Measurements from ENCODE around the gene CPXM2. TPM values are rescaled to one million over a fixed set of nuclear protein-coding genes. Genes with fewer than 3 reads are reported as not detected.

CPXM2 gene
- total and polyA plus RNA-seq, 4 donors = 0.05 to 0.92 (median 0.44) TPM

DNA sequence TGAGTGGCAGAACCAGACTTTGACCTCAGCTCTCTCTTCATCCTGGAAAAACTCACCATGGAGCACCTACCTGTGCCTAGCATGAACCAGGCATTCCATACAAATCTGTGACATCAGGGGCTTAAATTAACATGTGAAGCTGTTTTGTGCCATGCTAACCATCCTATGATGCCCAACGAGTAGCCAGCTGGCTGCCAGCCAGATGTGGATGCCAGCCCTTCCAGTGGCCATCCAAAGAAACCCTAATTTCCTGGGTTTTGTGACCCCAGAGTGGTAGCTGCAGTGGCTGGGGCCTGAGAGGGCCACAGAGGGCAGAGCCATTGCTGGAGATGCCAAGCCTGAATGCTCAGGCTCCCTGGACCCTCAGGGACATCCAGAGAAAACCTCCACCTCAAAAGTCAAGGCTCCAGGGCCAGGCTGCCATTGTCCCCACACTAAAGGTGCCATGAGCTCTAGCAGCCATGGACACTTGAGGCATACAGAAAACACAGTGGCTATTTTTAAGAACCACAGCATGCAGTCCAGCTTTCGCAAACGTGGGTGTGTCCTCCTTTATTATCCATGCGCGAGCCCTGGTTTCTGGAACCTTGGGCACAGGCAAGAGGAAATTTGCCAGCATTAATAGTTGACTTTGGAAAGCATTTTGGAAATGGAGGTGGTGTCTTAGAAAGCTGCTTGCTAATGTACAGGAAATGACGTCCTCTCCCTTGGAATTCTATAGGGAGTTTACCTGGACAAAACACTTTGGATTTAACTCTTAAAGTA is 6.0 kb downstream of the CPXM2 start:
- Histone ChIP-seq H3K36me3 (ENCODE audit: control insufficient read depth in 4 of 4, insufficient read depth in 3 of 4, low read depth in 1 of 4, low read length in 3 of 4) (no peaks in the 10 kb centered on the region), H3K9ac (ENCODE audit: low read depth in 1 of 2, low read length in 2 of 2) (no peak overlapping the region), H3K4me1 (ENCODE audit: control insufficient read depth in 4 of 4, insufficient read depth in 4 of 4, low read length in 3 of 4) (no peaks in the 10 kb centered on the region), H3K27ac (ENCODE audit: low read depth in 1 of 2, low read length in 2 of 2) (no peak overlapping the region), H3K27me3 (ENCODE audit: control insufficient read depth in 4 of 4, insufficient read depth in 4 of 4, low read length in 3 of 4) (peaks cover 0 to under 1% (median 0%) of the 10 kb centered on the region in 4 donors), H3K9me3 (ENCODE audit: control insufficient read depth in 4 of 4, low read length in 3 of 4) (no peaks in the 10 kb centered on the region), H3K4me3 (ENCODE audit: low read depth in 1 of 3, low read length in 3 of 3) (no peak overlapping the region)
- TF ChIP-seq NR2F2 (IDR thresholded peaks at IDR 0.05) = no peak
- 80% methylated on average over 6 of the region's 6 CpGs for WGBS
- DNase-seq (ENCODE audit: low spot score) = no peak

DNA sequence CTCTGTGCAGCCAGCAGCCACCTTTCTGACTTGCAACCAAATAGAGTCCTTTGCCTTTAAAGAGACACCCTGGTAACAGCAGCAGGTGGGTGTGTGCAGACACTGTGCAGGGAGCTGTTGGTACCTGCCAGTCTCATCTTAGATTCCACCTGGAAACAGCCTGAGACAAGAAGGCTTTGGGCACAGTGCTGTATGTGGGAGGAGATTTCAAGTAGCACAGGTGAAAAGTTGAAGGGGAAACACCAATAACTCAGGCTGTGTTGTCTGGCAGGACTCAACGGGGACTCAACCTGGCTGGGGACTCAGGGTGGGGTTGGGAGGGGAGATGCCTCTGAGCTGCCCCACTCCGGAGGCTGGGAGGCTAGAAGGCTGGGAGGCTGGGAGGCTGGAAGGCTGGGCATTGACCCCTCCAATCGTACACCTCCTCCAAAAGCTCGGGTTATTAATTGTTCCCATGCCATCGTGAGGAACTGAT is 6.7 kb downstream of the CPXM2 start:
- H3K4me1 ChIP-seq (ENCODE audit: control insufficient read depth in 4 of 4, insufficient read depth in 4 of 4, low read length in 3 of 4) = no peaks in the 10 kb centered on the region
- H3K27me3 ChIP-seq (ENCODE audit: control insufficient read depth in 4 of 4, insufficient read depth in 4 of 4, low read length in 3 of 4) = no peaks in the 10 kb centered on the region
- WGBS = 88% methylated on average over 5 of the region's 5 CpGs
- TF ChIP-seq, protein P1, sequence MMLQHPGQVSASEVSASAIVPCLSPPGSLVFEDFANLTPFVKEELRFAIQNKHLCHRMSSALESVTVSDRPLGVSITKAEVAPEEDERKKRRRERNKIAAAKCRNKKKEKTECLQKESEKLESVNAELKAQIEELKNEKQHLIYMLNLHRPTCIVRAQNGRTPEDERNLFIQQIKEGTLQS (IDR thresholded peaks at IDR 0.05) = no peak
- TF ChIP-seq FOXA1 (IDR thresholded peaks at IDR 0.05) = no peak
- TF ChIP-seq RAD21 (IDR thresholded peaks at IDR 0.05) = no peak
- TF ChIP-seq JUND (IDR thresholded peaks at IDR 0.05) = no peak
- TF ChIP-seq RXRA (IDR thresholded peaks at IDR 0.05) = no peak
- TF ChIP-seq FOXA2 (IDR thresholded peaks at IDR 0.05) = no peak
- TF ChIP-seq, protein P2, sequence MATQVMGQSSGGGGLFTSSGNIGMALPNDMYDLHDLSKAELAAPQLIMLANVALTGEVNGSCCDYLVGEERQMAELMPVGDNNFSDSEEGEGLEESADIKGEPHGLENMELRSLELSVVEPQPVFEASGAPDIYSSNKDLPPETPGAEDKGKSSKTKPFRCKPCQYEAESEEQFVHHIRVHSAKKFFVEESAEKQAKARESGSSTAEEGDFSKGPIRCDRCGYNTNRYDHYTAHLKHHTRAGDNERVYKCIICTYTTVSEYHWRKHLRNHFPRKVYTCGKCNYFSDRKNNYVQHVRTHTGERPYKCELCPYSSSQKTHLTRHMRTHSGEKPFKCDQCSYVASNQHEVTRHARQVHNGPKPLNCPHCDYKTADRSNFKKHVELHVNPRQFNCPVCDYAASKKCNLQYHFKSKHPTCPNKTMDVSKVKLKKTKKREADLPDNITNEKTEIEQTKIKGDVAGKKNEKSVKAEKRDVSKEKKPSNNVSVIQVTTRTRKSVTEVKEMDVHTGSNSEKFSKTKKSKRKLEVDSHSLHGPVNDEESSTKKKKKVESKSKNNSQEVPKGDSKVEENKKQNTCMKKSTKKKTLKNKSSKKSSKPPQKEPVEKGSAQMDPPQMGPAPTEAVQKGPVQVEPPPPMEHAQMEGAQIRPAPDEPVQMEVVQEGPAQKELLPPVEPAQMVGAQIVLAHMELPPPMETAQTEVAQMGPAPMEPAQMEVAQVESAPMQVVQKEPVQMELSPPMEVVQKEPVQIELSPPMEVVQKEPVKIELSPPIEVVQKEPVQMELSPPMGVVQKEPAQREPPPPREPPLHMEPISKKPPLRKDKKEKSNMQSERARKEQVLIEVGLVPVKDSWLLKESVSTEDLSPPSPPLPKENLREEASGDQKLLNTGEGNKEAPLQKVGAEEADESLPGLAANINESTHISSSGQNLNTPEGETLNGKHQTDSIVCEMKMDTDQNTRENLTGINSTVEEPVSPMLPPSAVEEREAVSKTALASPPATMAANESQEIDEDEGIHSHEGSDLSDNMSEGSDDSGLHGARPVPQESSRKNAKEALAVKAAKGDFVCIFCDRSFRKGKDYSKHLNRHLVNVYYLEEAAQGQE (IDR thresholded peaks at IDR 0.05) = no peak
- TF ChIP-seq NR2F2 (IDR thresholded peaks at IDR 0.05) = no peak
- no peak for TF ChIP-seq TAF1 (conservative IDR thresholded peaks at IDR 0.05)
- no peak for TF ChIP-seq GABPA (IDR thresholded peaks at IDR 0.05 in 1 of 2, conservative IDR thresholded peaks at IDR 0.05 in 1 of 2)
- no peak for TF ChIP-seq HNF4A (conservative IDR thresholded peaks at IDR 0.05)
- TF ChIP-seq EGR1 (IDR thresholded peaks at IDR 0.05; ENCODE audit: low read depth in 2 of 2) = no peak
- TF ChIP-seq SP1 (IDR thresholded peaks at IDR 0.05) = no peak
- no peak for TF ChIP-seq YY1 (IDR thresholded peaks at IDR 0.05)
- TF ChIP-seq, protein P3, sequence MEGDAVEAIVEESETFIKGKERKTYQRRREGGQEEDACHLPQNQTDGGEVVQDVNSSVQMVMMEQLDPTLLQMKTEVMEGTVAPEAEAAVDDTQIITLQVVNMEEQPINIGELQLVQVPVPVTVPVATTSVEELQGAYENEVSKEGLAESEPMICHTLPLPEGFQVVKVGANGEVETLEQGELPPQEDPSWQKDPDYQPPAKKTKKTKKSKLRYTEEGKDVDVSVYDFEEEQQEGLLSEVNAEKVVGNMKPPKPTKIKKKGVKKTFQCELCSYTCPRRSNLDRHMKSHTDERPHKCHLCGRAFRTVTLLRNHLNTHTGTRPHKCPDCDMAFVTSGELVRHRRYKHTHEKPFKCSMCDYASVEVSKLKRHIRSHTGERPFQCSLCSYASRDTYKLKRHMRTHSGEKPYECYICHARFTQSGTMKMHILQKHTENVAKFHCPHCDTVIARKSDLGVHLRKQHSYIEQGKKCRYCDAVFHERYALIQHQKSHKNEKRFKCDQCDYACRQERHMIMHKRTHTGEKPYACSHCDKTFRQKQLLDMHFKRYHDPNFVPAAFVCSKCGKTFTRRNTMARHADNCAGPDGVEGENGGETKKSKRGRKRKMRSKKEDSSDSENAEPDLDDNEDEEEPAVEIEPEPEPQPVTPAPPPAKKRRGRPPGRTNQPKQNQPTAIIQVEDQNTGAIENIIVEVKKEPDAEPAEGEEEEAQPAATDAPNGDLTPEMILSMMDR (IDR thresholded peaks at IDR 0.05; ENCODE audit: low read depth, low read length, missing input control) = no peak
- TF ChIP-seq HNF4G (IDR thresholded peaks at IDR 0.05) = no peak
- DNase-seq (ENCODE audit: low spot score) = no peak
- H3K9ac ChIP-seq (ENCODE audit: low read depth in 1 of 2, low read length in 2 of 2) = no peak overlapping the region
- no peaks in the 10 kb centered on the region for H3K9me3 ChIP-seq (ENCODE audit: control insufficient read depth in 4 of 4, low read length in 3 of 4)
- no peak overlapping the region for H3K4me3 ChIP-seq (ENCODE audit: low read depth in 1 of 3, low read length in 3 of 3)
- no peak overlapping the region for H3K27ac ChIP-seq (ENCODE audit: low read depth in 1 of 2, low read length in 2 of 2)
- no peaks in the 10 kb centered on the region for H3K36me3 ChIP-seq (ENCODE audit: control insufficient read depth in 4 of 4, insufficient read depth in 3 of 4, low read depth in 1 of 4, low read length in 3 of 4)
